GM23338 (cell line): ENCODE results near the gene AFF2. TPM values are rescaled to one million over a fixed set of nuclear protein-coding genes. Genes with fewer than 3 reads are reported as not detected.

Source experiments
- ATAC-seq: fragments of 200-7000 bp; cut with Tn5 transposase; 3 replicates; pipeline ENCODE4 v1.9.1; 2020
- DNase-seq: peaks from one replicate; pipeline ENCODE4 v3.0.0-alpha.2; 2015; ENCODE audit warnings: low spot score
- H2AFZ ChIP-seq: fragments of 200-600 bp; sonication (generic); 2 replicates; pipeline ENCODE4 v1.8.0; 2016; ENCODE audit warnings: antibody characterized with exemption, mild to moderate bottlenecking, moderate library complexity
- H3F3A ChIP-seq: fragments of 200-600 bp; sonication (generic); replicated peaks from 2 replicates; pipeline ENCODE4 v1.8.0; 2017; ENCODE audit warnings: antibody characterized with exemption, mixed run types, low read depth
- H3K27ac ChIP-seq: fragments of 200-600 bp; sonication (generic); 2 replicates; pipeline ENCODE4 v1.6.1; 2016; ENCODE audit warnings: low read depth
- H3K27me3 ChIP-seq: fragments of 200-600 bp; sonication (generic); 2 replicates; pipeline ENCODE4 v1.8.0; 2016; ENCODE audit warnings: mild to moderate bottlenecking, mixed run types, moderate library complexity; ENCODE audit not compliant: insufficient read depth
- H3K36me3 ChIP-seq: fragments of 200-600 bp; sonication (generic); 2 replicates; pipeline ENCODE4 v1.8.0; 2016; ENCODE audit warnings: mild to moderate bottlenecking; ENCODE audit not compliant: insufficient read depth
- H3K4me1 ChIP-seq: fragments of 200-600 bp; sonication (generic); 2 replicates; pipeline ENCODE4 v1.8.0; 2016; ENCODE audit warnings: mild to moderate bottlenecking, moderate library complexity; ENCODE audit not compliant: insufficient read depth
- H3K4me2 ChIP-seq: fragments of 200-600 bp; sonication (generic); 2 replicates; pipeline ENCODE4 v1.7.1; 2017; ENCODE audit warnings: mixed run types
- H3K4me3 ChIP-seq: fragments of 200-600 bp; sonication (generic); 2 replicates; pipeline ENCODE4 v1.6.1; 2016; ENCODE audit warnings: mixed run types
- H3K79me2 ChIP-seq: fragments of 200-600 bp; sonication (generic); replicated peaks from 2 replicates; pipeline ENCODE4 v1.8.0; 2017; ENCODE audit warnings: mild to moderate bottlenecking; ENCODE audit not compliant: insufficient read depth
- H3K9me2 ChIP-seq: fragments of 200-600 bp; sonication (generic); 2 replicates; pipeline ENCODE4 v1.8.0; 2017; ENCODE audit not compliant: insufficient read depth
- H4K20me1 ChIP-seq: fragments of 200-600 bp; sonication (generic); replicated peaks from 2 replicates; pipeline ENCODE4 v1.8.0; 2017; ENCODE audit warnings: mild to moderate bottlenecking; ENCODE audit not compliant: insufficient read depth
- H3K27ac Mint-ChIP-seq: 2 replicates; pipeline ENCODE4 v1.8.0; 2020; ENCODE audit warnings: inconsistent platforms, mild to moderate bottlenecking, moderate library complexity, mixed read lengths
- H3K27me3 Mint-ChIP-seq: 3 replicates; pipeline ENCODE4 v1.8.0; 2022; ENCODE audit warnings: low read depth, mild to moderate bottlenecking, moderate library complexity, mixed read lengths, inconsistent platforms; ENCODE audit not compliant: insufficient read depth, poor library complexity
- H3K36me3 Mint-ChIP-seq: 3 replicates; pipeline ENCODE4 v1.8.0; 2021; ENCODE audit warnings: low read depth, mild to moderate bottlenecking, inconsistent platforms, moderate library complexity, mixed read lengths
- H3K4me1 Mint-ChIP-seq: 3 replicates; pipeline ENCODE4 v1.8.0; 2020; ENCODE audit warnings: mild to moderate bottlenecking, inconsistent platforms, mixed read lengths
- H3K4me3 Mint-ChIP-seq: 3 replicates; pipeline ENCODE4 v1.8.0; 2021; ENCODE audit warnings: moderate library complexity, mild to moderate bottlenecking, inconsistent platforms, mixed read lengths
- H3K9me3 Mint-ChIP-seq: 3 replicates; pipeline ENCODE4 v1.8.0; 2020; ENCODE audit warnings: moderate library complexity, mild to moderate bottlenecking, inconsistent platforms, mixed read lengths
- CREB1 ChIP-seq: fragments of 250-450 bp; sonication (Bioruptor Pico); IDR thresholded peaks from 2 replicates; pipeline ENCODE4 v1.5.0; 2020; ENCODE audit warnings: low read depth, mild to moderate bottlenecking, moderate library complexity
- EZH2 ChIP-seq: fragments of 200-600 bp; sonication (generic); IDR thresholded peaks from one replicate; pipeline ENCODE4 v1.8.0; 2017; ENCODE audit warnings: antibody characterized with exemption, mild to moderate bottlenecking, low read depth; ENCODE audit not compliant: unreplicated experiment
- EZH2phosphoT487 ChIP-seq: fragments of 200-600 bp; sonication (generic); IDR thresholded peaks from one replicate; pipeline ENCODE4 v1.8.1; 2018; ENCODE audit warnings: antibody characterized with exemption; ENCODE audit not compliant: unreplicated experiment
- JUNB ChIP-seq: IDR thresholded peaks from one replicate; pipeline ENCODE4 v1.6.1; 2016; ENCODE audit warnings: antibody characterized with exemption; ENCODE audit not compliant: unreplicated experiment
- NANOG ChIP-seq: IDR thresholded peaks from 2 replicates; pipeline ENCODE4 v1.6.1; 2016; ENCODE audit warnings: antibody characterized with exemption, borderline replicate concordance
- POLR2AphosphoS5 ChIP-seq: IDR thresholded peaks from 2 replicates; pipeline ENCODE4 v1.6.1; 2016; ENCODE audit warnings: antibody characterized with exemption, low read depth
- STAT1 ChIP-seq: IDR thresholded peaks from one replicate; pipeline ENCODE4 v1.6.1; 2016; ENCODE audit warnings: antibody characterized with exemption; ENCODE audit not compliant: unreplicated experiment
- ZNF114 ChIP-seq: fragments of 250-450 bp; sonication (Bioruptor Pico); IDR thresholded peaks from 2 replicates; pipeline ENCODE4 v1.5.0; 2020; ENCODE audit warnings: mild to moderate bottlenecking, moderate library complexity
- ZNF331 ChIP-seq: fragments of 250-450 bp; sonication (Bioruptor Pico); IDR thresholded peaks from 2 replicates; pipeline ENCODE4 v1.5.0; 2020; ENCODE audit warnings: low read depth, mild to moderate bottlenecking, moderate library complexity
- polyA plus RNA-seq: library from polyadenylated mRNA; unstranded; fragments of >200 nt; fragmentation: Nextera tagmentation; extraction: Ambion mirVana; gene quantifications from 2 replicates; pipeline ENCODE4 v1.2.1, GENCODE V29; 2016
- total RNA-seq: library from RNA; depleted of rRNA; stranded (reverse); fragments of >200 nt; shearing (Covaris generic); gene quantifications from 2 replicates; pipeline ENCODE4 v1.2.3, GENCODE V29; 2014
- TF ChIP-seq, protein P1 (sequence below): IDR thresholded peaks from 2 replicates; pipeline ENCODE4 v1.6.1; 2016; ENCODE audit warnings: antibody characterized with exemption
- TF ChIP-seq, protein P2 (sequence below), 2 experiments: fragments of 200-600 bp in 1 of 2; sonication (generic) in 1 of 2; conservative IDR thresholded peaks; 2 replicates each; pipeline versions ENCODE4 v1.5.1 to v1.6.1; 2016 to 2017; ENCODE audit warnings: antibody characterized with exemption in 2 of 2, low read depth in 2 of 2, mild to moderate bottlenecking in 2 of 2, moderate library complexity in 1 of 2
- TF ChIP-seq, protein P3 (sequence below): IDR thresholded peaks from one replicate; pipeline ENCODE4 v1.6.1; 2018; ENCODE audit warnings: antibody characterized with exemption; ENCODE audit not compliant: unreplicated experiment
- TF ChIP-seq, protein P4 (sequence below): fragments of 250-450 bp; sonication (Bioruptor Pico); IDR thresholded peaks from 2 replicates; pipeline ENCODE4 v1.5.0; 2020; ENCODE audit warnings: mild to moderate bottlenecking, moderate library complexity

Gene AFF2
- total and polyA plus RNA-seq, 2 experiments from 2014 or later: 1.6 to 5.8 TPM

DNA sequence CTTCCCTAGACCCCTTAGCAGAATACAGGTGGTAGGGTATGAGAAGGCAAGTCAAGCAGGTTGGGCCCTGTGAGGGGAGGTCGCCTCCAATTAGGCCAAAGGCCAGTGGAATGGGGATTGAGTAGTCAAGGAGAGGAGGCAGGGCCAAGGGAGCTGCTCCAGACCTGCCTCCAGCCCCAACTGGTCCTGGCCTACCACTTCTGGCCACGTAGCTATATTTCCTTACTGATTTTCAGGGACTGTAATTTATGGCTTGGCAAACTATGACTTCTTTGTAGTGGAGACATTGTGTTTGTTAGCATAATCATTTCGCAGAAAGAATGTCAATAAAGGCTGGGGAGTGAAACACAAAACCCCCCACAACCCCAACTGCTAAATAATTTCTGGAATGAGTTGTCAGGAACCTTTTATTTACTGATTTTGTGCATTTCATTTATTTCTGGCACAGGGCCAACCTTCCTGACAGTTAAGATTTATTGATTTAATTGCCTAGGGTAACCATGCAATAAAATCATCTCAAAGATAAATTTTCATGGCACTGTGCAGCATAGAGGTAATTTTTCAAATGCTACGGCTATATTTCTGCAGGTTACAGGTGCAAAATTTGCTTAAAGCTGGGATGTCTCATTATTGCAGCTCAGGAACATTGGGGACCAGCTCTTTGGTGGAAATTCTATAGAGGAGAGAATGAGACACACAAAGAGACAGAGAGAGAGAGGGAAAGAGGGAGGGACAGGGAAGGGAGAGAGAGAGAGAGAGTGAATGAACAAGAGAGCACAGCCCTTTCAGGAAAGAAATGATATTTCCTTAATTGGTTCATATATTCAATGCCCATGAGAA is 509.8 kb downstream of the AFF2 start:
- Mint-ChIP-seq H3K36me3 (no peaks in the 10 kb centered on the region), H3K9me3 (no peaks in the 10 kb centered on the region), H3K27me3 (peaks cover 2% of the 10 kb centered on the region), H3K27ac (no peak overlapping the region), H3K4me1 (no peaks in the 10 kb centered on the region), H3K4me3 (no peak overlapping the region)
- Histone ChIP-seq H3K36me3 (no peaks in the 10 kb centered on the region), H3F3A (no peaks in the 10 kb centered on the region), H3K27ac (no peak overlapping the region), H3K27me3 (no peaks in the 10 kb centered on the region), H4K20me1 (no peaks in the 10 kb centered on the region), H2AFZ (no peak overlapping the region), H3K9me2 (no peaks in the 10 kb centered on the region), H3K4me1 (no peaks in the 10 kb centered on the region), H3K79me2 (no peaks in the 10 kb centered on the region), H3K4me3 (no peak overlapping the region), H3K4me2 (no peak overlapping the region)
- ATAC-seq (no peak), DNase-seq (no peak)
- no peak for TF ChIP-seq STAT1
- TF ChIP-seq POLR2AphosphoS5: no peak
- TF ChIP-seq, protein P1, sequence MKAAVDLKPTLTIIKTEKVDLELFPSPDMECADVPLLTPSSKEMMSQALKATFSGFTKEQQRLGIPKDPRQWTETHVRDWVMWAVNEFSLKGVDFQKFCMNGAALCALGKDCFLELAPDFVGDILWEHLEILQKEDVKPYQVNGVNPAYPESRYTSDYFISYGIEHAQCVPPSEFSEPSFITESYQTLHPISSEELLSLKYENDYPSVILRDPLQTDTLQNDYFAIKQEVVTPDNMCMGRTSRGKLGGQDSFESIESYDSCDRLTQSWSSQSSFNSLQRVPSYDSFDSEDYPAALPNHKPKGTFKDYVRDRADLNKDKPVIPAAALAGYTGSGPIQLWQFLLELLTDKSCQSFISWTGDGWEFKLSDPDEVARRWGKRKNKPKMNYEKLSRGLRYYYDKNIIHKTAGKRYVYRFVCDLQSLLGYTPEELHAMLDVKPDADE: no peak
- TF ChIP-seq EZH2: no peak
- TF ChIP-seq CREB1 (CRISPR knock-in tag): no peak
- TF ChIP-seq, protein P2, sequence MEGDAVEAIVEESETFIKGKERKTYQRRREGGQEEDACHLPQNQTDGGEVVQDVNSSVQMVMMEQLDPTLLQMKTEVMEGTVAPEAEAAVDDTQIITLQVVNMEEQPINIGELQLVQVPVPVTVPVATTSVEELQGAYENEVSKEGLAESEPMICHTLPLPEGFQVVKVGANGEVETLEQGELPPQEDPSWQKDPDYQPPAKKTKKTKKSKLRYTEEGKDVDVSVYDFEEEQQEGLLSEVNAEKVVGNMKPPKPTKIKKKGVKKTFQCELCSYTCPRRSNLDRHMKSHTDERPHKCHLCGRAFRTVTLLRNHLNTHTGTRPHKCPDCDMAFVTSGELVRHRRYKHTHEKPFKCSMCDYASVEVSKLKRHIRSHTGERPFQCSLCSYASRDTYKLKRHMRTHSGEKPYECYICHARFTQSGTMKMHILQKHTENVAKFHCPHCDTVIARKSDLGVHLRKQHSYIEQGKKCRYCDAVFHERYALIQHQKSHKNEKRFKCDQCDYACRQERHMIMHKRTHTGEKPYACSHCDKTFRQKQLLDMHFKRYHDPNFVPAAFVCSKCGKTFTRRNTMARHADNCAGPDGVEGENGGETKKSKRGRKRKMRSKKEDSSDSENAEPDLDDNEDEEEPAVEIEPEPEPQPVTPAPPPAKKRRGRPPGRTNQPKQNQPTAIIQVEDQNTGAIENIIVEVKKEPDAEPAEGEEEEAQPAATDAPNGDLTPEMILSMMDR (conservative IDR thresholded peaks at IDR 0.05; ENCODE audit: low read depth in 2 of 2): no peak
- TF ChIP-seq ZNF331: no peak
- TF ChIP-seq, protein P3, sequence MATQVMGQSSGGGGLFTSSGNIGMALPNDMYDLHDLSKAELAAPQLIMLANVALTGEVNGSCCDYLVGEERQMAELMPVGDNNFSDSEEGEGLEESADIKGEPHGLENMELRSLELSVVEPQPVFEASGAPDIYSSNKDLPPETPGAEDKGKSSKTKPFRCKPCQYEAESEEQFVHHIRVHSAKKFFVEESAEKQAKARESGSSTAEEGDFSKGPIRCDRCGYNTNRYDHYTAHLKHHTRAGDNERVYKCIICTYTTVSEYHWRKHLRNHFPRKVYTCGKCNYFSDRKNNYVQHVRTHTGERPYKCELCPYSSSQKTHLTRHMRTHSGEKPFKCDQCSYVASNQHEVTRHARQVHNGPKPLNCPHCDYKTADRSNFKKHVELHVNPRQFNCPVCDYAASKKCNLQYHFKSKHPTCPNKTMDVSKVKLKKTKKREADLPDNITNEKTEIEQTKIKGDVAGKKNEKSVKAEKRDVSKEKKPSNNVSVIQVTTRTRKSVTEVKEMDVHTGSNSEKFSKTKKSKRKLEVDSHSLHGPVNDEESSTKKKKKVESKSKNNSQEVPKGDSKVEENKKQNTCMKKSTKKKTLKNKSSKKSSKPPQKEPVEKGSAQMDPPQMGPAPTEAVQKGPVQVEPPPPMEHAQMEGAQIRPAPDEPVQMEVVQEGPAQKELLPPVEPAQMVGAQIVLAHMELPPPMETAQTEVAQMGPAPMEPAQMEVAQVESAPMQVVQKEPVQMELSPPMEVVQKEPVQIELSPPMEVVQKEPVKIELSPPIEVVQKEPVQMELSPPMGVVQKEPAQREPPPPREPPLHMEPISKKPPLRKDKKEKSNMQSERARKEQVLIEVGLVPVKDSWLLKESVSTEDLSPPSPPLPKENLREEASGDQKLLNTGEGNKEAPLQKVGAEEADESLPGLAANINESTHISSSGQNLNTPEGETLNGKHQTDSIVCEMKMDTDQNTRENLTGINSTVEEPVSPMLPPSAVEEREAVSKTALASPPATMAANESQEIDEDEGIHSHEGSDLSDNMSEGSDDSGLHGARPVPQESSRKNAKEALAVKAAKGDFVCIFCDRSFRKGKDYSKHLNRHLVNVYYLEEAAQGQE: no peak
- no peak for TF ChIP-seq ZNF114 (CRISPR knock-in tag)
- TF ChIP-seq, protein P4, sequence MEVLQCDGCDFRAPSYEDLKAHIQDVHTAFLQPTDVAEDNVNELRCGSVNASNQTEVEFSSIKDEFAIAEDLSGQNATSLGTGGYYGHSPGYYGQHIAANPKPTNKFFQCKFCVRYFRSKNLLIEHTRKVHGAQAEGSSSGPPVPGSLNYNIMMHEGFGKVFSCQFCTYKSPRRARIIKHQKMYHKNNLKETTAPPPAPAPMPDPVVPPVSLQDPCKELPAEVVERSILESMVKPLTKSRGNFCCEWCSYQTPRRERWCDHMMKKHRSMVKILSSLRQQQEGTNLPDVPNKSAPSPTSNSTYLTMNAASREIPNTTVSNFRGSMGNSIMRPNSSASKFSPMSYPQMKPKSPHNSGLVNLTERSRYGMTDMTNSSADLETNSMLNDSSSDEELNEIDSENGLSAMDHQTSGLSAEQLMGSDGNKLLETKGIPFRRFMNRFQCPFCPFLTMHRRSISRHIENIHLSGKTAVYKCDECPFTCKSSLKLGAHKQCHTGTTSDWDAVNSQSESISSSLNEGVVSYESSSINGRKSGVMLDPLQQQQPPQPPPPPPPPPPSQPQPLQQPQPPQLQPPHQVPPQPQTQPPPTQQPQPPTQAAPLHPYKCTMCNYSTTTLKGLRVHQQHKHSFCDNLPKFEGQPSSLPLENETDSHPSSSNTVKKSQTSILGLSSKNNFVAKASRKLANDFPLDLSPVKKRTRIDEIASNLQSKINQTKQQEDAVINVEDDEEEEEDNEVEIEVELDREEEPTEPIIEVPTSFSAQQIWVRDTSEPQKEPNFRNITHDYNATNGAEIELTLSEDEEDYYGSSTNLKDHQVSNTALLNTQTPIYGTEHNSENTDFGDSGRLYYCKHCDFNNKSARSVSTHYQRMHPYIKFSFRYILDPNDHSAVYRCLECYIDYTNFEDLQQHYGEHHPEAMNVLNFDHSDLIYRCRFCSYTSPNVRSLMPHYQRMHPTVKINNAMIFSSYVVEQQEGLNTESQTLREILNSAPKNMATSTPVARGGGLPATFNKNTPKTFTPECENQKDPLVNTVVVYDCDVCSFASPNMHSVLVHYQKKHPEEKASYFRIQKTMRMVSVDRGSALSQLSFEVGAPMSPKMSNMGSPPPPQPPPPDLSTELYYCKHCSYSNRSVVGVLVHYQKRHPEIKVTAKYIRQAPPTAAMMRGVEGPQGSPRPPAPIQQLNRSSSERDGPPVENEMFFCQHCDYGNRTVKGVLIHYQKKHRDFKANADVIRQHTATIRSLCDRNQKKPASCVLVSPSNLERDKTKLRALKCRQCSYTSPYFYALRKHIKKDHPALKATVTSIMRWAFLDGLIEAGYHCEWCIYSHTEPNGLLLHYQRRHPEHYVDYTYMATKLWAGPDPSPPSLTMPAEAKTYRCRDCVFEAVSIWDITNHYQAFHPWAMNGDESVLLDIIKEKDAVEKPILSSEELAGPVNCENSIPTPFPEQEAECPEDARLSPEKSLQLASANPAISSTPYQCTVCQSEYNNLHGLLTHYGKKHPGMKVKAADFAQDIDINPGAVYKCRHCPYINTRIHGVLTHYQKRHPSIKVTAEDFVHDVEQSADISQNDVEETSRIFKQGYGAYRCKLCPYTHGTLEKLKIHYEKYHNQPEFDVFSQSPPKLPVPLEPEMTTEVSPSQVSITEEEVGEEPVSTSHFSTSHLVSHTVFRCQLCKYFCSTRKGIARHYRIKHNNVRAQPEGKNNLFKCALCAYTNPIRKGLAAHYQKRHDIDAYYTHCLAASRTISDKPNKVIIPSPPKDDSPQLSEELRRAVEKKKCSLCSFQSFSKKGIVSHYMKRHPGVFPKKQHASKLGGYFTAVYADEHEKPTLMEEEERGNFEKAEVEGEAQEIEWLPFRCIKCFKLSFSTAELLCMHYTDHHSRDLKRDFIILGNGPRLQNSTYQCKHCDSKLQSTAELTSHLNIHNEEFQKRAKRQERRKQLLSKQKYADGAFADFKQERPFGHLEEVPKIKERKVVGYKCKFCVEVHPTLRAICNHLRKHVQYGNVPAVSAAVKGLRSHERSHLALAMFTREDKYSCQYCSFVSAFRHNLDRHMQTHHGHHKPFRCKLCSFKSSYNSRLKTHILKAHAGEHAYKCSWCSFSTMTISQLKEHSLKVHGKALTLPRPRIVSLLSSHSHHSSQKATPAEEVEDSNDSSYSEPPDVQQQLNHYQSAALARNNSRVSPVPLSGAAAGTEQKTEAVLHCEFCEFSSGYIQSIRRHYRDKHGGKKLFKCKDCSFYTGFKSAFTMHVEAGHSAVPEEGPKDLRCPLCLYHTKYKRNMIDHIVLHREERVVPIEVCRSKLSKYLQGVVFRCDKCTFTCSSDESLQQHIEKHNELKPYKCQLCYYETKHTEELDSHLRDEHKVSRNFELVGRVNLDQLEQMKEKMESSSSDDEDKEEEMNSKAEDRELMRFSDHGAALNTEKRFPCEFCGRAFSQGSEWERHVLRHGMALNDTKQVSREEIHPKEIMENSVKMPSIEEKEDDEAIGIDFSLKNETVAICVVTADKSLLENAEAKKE (CRISPR knock-in tag): no peak
- TF ChIP-seq JUNB: no peak
- TF ChIP-seq EZH2phosphoT487: no peak
- TF ChIP-seq NANOG: no peak
